Neutrophil (primary cell): Measurements from ENCODE around the gene SLC6A20.

Source experiments
- H3K27ac ChIP-seq: fragments of 200-600 bp; sonication (generic); 2 replicates; pipeline ENCODE4 v1.5.1; 2016; ENCODE audit warnings: mild to moderate bottlenecking, moderate library complexity
- H3K27me3 ChIP-seq: fragments of 200-600 bp; sonication (generic); 2 replicates; pipeline ENCODE4 v1.6.0; 2016; ENCODE audit warnings: mild to moderate bottlenecking
- H3K36me3 ChIP-seq: fragments of 200-600 bp; sonication (generic); 2 replicates; pipeline ENCODE4 v1.5.1; 2017
- H3K4me1 ChIP-seq, 2 experiments: fragments of 200-600 bp in 1 of 2; sonication (generic) in 1 of 2; 1 replicate in 1 of 2; 2 replicates in 1 of 2; pipeline versions ENCODE4 v1.5.1 to v1.6.1; 2013 to 2016; ENCODE audit warnings: low read depth in 1 of 2, low read length in 1 of 2, mild to moderate bottlenecking in 1 of 2, moderate library complexity in 1 of 2; ENCODE audit not compliant: control insufficient read depth in 1 of 2, insufficient read depth in 1 of 2
- H3K4me3 ChIP-seq, 2 experiments: fragments of 200-600 bp in 1 of 2; sonication (generic) in 1 of 2; 1 replicate in 1 of 2; 2 replicates in 1 of 2; pipeline ENCODE4 v1.5.1; 2013 to 2016; ENCODE audit warnings: low read depth in 1 of 2, low read length in 1 of 2, mild to moderate bottlenecking in 1 of 2, moderate library complexity in 1 of 2
- H3K9me3 ChIP-seq: fragments of 200-600 bp; sonication (generic); 2 replicates; pipeline ENCODE4 v1.5.1; 2016
- CTCF ChIP-seq: fragments of 200-600 bp; sonication (generic); IDR thresholded peaks from 2 replicates; pipeline ENCODE4 v1.5.1; 2016; ENCODE audit warnings: antibody characterized with exemption

Gene SLC6A20

GRCh38 chr3:45774581-45775521, 21.5 kb downstream of the SLC6A20 start:
- TF ChIP-seq CTCF: no peak
- peaks cover 13% of the 10 kb centered on the region for H3K27me3 ChIP-seq

GRCh38 chr3:45773714-45774449, 22.5 kb downstream of the SLC6A20 start:
- no peak overlapping the region for H3K27ac ChIP-seq
- no peak overlapping the region for H3K4me3 ChIP-seq
- no peaks in the 10 kb centered on the region for H3K9me3 ChIP-seq
- TF ChIP-seq CTCF: no peak
- peaks cover 22% of the 10 kb centered on the region for H3K27me3 ChIP-seq
- H3K36me3 ChIP-seq: no peaks in the 10 kb centered on the region
- no peaks in the 10 kb centered on the region for H3K4me1 ChIP-seq

More at GRCh38 chr3:45774581-45775521, 21.5 kb downstream of the SLC6A20 start:
- H3K9me3 ChIP-seq: no peaks in the 10 kb centered on the region
- H3K4me3 ChIP-seq: no peak overlapping the region
- no peaks in the 10 kb centered on the region for H3K4me1 ChIP-seq
- no peaks in the 10 kb centered on the region for H3K36me3 ChIP-seq
- no peak overlapping the region for H3K27ac ChIP-seq

- H3K4me1 ChIP-seq: no peaks in the 10 kb centered on the region
- TF ChIP-seq CTCF: no peak
- no peaks in the 10 kb centered on the region for H3K36me3 ChIP-seq
- H3K27me3 ChIP-seq: peaks cover 23% of the 10 kb centered on the region
- H3K4me3 ChIP-seq: no peak overlapping the region
- H3K27ac ChIP-seq: no peak overlapping the region
- no peaks in the 10 kb centered on the region for H3K9me3 ChIP-seq
Measured at GRCh38 chr3:45773072-45773471, 23.3 kb downstream of the SLC6A20 start.

GRCh38 chr3:45772341-45773035, 23.8 kb downstream of the SLC6A20 start:
- no peak overlapping the region for H3K4me3 ChIP-seq
- H3K4me1 ChIP-seq: no peaks in the 10 kb centered on the region
- no peaks in the 10 kb centered on the region for H3K36me3 ChIP-seq
- no peaks in the 10 kb centered on the region for H3K9me3 ChIP-seq
- H3K27me3 ChIP-seq: peaks cover 23% of the 10 kb centered on the region
- TF ChIP-seq CTCF: no peak
- no peak overlapping the region for H3K27ac ChIP-seq

GRCh38 chr3:45771831-45772230, 24.5 kb downstream of the SLC6A20 start:
- TF ChIP-seq CTCF: no peak
- no peak overlapping the region for H3K27ac ChIP-seq
- H3K9me3 ChIP-seq: no peaks in the 10 kb centered on the region
- peaks cover 23% of the 10 kb centered on the region for H3K27me3 ChIP-seq
- H3K4me1 ChIP-seq: no peaks in the 10 kb centered on the region
- H3K36me3 ChIP-seq: no peaks in the 10 kb centered on the region
- H3K4me3 ChIP-seq: no peak overlapping the region
